NCI-H2029 treated with DMSO at 0.1 percent for 48 hours (cell line): Measurements from ENCODE around the gene ZNHIT1.
"Not testable (repeated sequence)": the region's sequence is repeated elsewhere in the genome, so short reads cannot be mapped to it uniquely, and the experiment has no call there.

ENCODE experiments used
- DNase-seq: peaks from one replicate; lab custom pipeline; 2025; lab: John Stamatoyannopoulos, UW

The ZNHIT1 gene

DNA sequence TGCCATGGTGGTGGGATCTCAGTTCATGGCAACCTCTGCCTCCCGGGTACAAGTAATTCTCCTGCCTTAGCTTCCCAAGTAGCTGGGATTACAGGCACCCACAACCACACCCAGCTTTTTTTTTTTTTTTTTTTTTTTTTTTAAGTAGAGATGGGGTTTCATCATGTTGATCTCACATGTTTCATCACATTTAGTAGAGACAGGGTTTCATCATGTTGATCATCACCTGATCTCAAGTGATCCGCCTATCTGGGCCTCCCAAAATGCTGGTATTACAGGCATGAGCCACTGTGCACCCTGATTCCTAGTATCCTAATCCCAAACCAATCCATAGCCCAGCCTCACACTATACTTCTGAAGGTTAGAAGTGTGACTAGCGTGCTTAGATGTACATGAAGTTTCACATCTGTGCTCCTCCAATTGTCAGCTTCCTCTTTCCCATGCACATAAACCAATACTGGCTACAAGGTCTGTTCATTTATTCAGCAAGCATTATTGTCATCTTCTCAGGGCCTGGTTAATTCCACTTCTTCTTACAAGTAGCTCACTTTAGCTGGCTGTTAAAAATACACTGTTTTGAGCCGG is 31.0 kb upstream of the ZNHIT1 start:
- no peak for DNase-seq

DNA sequence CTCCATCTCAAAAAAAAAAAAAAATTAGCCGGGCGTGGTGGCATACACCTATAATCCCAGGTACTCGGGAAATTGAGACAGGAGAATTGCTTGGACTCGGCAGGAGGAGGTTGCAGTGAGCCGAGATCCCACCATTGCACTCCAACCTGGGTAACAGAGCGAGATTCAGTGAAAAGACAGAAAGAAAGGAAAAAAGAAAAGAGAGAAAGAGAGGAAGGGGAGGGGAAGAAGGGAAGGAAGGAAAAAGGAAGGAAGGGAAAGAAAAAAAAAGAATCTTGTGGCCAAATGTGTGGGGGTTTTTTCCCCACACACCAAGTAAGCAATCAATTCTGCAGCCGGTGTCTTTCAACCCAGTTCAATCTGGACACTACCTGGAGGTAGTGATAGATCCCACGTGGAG is 28.9 kb upstream of the ZNHIT1 start:
- no peak for DNase-seq

DNA sequence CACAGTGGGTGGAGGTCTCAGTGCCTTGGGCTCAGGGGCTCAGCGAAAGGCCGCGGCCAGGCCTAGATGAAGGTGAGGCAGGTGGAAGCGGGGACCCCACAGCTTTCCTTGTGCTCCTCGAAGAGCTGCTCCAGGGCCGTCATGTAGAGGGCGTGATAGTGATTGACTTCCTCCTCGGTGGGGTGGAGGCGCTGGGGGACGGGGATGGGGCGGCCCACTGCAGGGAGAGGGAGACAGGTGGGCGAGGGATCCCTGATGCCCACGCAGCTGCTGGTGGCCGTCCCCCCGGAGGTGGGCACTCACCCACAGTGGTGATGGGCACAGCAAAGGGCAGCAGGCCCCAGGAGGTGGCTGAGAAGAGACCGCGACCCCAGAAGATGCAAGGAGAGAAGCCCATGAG is 22.1 kb upstream of the ZNHIT1 start:
- DNase-seq, result no peak

DNA sequence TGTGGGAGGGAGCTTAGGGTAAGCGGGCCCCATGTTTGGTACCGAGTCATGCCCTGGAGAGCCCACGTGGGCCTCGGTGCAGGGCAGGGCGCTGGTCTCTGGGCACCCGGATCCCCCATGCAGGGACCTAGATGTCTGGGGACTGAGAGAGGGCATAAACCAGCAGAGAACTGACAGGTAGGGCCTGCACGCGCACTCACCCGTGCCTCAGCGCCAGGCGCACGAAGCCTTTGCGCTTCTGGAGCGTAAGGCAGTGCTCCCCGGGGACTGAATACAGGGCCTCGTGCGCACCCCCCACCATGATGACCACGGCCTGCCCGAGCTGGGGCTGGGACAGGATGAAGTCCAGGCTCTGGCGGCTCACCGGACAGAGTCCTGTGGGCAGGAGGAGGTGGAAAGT is 20.0 kb upstream of the ZNHIT1 start:
- no peak for DNase-seq

DNA sequence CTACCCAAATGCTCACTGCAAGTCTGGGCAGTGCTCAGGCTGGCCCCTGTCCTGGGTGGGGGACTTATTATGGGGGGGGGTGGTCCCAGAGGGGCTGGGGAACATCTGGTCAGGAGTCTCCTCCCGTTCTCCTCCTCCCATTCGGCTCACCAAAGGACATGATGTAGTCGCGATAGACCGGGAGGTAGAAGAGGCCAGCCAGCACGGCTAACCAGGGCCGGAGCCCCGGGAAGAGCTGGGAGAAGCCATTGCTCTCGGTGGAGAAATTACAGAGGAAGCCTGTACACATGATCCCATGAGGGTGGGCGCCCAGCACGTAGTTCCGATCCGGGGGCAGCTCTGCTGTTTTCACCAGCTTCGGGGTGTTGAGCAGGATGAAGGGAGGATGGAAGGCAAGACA is 19.5 kb upstream of the ZNHIT1 start:
- DNase-seq, result no peak

DNA sequence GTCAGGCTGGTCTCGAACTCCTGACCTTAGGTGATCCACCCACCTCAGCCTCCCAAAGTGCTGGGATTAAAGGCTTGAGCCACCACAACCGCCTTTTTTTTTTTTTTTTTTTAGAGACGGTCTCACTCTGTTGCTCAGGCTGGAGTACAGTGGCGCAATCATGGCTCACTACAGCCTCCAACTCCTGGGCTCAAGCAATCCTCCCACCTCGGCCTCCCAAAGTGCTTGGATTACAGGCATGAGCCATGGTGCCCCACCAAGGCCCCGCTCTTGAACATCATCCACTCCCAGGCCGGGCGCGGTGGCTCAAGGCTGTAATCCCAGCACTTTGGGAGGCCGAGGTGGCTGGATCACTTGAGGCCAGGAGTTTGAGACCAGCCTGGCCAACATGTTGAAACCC is 18.4 kb upstream of the ZNHIT1 start:
- DNase-seq, result not testable (repeated sequence)

DNA sequence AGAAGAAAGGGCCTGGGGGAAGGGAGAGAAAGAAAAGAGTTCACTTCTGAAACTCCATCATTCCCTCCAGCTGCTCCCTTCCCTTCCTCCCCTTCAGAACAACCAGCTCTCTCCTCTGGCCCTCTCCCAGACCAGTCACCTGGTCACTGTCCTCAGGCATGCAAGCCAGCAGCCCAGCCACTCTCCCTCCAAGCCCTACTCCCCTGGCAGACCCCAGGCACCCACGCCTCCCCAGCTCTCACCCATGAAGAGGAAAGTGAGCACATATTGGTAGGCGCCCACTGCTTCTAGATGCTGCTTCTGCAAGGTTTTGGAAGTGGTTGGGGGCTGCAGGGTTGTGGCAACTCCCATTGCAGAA is 17.5 kb upstream of the ZNHIT1 start:
- no peak for DNase-seq

DNA sequence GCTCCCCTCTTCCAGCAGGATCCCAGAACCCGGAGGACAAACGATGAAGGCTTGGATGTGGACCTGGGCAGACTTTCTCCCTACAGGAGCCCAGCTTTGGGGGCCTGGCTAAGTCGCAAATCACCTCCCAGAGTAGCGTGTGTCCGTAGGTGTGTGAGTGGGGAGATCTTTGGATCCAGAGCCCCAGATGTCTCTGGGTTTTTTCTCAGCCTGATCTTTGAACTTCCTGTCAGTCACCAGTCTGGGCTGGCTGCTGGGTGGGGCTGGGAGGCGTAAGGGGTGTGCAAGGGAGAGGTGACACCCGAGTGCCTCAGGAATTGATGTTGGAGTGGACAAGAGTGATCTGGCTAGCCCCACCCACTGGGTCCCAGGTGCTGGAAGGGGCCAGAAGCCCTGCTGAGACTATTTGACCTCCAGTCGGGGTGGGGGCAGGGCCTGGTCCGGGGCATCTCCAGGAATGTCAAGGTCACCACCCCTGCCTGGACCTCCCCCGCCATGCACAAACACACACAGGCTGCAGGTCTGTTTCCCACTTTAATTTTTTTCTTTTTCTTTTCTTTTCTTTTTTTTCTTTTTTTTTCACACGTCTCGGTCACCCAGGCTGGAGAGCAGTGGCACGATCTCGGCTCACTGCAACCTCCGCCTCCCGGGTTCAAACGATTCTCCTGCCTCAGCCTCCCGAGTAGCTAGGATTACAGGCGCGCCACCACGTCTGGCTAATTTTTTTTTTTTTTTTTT is 16.9 kb upstream of the ZNHIT1 start, which contains the start of gene MOGAT3:
TSS of gene MOGAT3 (minus strand) at position 175 of the 738 bp plus-strand sequence. CDS start 182 bp downstream, outside the sequence.
- no peak for DNase-seq

DNA sequence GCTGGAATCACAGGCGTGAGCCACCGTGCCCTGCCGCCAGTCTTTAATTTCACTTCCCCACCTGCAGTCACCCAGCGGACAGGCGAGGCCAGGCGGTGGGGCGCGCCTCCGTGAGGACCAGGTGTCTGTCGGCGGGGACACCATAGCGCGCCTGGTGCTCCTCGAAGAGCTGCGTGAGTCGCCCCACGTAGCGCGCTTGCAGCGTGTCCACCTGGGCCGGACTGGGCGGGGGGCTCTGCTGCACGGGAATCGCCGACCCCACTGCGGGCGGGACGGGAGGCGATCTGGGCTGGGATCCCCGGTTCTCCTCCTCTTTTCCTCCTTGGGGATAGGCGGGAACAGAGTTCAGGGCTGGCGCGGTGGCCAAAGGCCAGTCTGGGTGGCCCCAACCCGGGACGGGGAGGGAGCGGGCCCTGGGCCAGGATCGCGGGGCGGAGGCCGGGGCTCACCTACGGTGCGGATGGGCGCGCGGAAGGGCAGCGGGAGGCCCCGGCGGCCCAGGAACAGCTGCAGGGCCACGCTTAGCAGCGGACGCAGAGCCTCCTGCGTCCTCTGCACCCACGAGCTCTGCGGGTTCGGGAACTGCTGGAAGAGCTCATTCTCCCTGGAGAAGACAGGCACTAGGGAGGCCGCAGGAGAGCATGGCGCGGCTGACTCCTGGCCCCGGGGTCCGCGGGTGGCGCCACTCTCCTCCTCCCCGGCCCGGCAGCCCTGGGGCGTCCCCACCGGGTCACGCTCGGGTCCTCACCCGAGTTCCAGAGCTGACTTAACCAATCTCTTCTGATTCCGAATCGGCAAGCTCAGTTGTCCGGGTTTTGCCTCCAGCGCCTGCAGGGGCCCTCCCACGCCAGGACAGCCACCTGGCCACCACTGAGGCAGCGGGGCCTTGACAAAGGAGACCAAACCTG is 16.0 kb upstream of the ZNHIT1 start:
- no peak for DNase-seq

DNA sequence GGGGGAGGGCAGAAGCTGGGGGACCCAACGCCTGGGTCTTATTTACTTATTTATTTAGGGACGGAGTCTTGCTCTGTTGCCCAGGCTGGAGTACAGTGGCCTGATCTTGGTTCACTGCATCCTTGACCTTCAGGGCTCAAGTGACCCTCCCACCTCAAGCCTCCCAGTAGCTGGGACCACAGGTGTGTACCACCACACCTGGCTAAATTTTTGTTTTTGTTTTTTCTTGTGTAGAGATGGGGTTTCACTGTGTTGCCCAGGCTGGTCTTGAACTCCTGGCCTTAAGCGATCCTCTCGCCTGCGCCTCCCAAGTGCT is 15.4 kb upstream of the ZNHIT1 start:
- DNase-seq, result no peak

DNA sequence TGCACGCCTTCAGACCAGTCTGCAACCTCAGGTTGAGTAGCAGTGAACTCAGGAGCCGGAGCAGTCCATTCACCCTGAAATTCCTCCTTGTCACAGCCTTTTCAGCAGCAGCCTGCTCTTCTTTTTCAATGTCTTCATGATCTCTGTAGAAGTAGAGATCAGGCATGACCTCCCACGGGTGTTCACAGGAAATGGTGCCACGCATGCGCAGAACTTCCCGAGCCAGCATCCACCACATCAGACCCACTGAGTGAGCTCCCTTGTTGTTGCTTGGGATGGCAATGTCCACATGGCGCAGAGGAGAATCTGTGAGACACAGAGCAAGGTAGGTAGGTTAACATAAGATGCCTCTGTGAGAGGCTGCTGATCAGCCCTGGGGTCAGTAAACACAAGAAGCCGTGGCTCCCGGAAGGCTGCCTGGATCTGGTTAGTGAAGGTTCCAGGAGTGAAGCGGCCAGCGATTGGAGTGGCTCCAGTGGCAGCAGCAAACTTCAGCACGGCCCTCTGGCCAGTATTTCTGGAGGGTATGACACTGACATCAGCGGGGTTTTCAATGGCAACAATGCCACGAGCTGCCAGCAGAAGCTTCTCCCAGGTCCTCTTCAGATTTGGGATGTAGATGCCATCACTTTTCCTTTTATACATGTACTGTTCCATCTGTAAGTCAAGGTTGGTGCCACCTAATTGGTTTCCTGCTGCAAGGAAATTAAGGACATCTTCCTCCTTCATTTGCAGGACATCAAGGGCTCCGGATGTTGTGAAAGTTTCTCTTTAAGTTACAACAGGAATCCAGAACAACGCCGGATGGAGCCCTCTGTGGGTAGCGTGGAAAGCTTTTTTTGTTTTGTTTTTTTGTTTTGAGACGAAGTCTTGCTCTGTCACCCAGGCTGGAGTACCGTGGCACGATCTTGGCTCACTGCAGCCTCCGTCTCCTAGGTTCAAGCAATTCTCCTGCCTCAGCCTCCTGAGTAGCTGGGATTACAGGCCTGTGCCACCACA is 13.9 kb upstream of the ZNHIT1 start:
- not testable (repeated sequence) for DNase-seq

DNA sequence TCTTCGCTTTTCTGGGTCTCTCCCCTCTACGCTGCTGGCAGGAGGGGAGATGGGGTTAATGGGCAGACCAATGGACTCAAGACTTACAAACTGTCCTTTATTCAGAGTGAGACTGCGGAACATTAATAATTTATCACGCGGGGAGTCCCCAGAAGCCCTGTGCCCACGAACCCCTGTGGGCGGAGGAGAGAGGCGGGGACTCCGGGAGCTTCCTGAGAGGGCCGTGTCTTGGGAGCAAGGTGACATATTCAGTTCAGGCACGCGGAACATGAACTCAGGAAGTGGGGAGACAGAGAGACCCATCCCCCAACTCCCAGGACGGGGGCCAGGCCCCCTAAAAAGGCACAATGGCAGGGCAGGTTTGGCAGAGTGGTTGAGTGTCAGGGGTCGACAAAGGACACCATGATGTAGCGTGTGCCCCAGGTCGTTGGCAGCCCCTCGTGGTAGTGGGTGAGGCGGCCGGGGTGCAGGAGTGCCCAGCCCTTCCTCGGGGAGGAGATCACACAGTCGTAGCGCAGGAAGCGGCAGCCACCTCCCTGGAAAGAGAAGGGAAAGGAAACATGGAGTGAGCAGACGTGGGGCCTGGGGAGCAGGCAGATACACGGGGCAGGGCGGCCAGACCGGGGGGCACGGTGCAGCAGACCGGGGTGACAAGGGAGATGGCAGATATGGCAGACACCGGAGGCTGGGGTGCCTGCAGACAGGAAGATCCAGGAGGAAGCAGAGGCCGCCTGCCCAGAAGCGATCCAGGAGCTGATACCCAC is 11.9 kb upstream of the ZNHIT1 start:
- DNase-seq, result no peak

DNA sequence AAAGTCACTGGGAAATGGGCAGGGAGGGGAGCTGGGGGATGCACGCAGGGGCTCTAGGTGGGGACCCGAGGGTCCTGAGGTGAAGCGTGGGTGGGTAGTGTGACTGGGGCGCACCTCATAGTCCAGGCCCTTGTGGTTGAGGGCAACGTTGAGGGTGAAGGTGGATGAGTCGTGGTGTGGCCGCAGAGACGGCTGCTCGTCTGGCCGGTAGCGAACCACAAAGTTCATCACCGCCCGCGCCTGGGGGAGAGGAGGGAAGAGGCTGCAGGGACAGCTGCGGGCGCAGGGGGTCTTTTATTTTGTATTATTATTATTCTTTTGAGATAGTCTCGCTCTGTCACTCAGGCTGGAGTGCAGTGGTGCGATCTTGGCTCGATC is 11.3 kb upstream of the ZNHIT1 start:
- no peak for DNase-seq

DNA sequence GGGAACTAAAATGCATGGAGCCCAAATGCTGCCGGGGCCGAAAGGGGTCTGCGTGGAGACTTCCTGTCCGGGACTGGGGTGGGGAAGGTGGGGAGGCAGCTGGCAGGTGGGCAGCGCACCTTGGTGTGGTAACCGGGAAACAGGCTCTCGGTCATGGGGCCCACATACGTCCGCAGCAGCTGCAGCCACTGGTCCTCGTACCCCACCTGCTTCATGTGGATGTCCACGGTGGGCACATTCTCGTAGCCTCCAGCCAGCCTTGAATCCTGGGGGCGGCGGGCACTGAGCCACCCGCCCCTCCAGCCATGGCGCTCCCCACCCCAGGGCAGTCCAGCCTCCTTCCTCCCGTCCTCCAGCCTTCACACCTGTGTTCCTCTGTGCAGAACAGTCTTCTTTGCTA is 10.5 kb upstream of the ZNHIT1 start:
- DNase-seq, result no peak

DNA sequence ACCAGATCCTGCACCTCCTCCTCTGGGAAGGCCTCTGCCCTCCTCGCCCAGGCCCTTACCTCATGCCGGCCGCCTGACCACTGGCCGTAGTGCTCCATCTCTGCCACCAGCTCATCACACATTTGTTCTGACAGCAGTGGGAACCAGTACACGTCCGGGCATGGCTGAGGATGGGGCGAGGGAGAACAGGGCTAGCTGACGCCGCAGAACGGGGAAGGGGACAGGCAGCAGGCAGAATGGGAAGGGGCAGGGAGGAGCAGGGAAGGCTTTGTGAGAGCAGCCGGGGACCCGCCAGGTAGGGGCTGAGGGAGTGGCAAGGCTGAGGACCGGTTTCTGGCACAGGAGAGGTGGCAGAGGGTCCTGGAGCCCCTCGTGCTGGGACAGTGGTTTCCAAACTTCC is 9.2 kb upstream of the ZNHIT1 start:
- no peak for DNase-seq

DNA sequence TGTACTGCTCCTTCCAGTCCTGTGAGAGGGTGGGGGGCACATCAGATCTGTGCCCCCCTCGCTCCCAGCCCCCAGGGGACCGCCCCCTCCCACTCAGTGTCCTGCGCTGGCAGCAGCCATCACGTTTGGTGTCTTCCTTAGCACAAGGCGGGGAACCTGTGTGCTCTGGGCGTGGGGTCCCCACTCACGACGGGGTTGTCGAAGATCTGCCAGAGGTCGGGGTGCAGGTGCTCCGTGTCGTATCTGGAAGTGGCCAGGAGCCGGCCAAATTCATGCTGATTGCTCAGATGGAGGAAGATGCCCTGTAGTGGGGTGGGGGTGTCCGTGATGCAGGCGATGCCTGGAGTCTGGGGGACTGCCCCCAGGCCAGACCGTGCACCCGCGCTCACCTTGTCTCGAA is 7.8 kb upstream of the ZNHIT1 start:
- no peak for DNase-seq

DNA sequence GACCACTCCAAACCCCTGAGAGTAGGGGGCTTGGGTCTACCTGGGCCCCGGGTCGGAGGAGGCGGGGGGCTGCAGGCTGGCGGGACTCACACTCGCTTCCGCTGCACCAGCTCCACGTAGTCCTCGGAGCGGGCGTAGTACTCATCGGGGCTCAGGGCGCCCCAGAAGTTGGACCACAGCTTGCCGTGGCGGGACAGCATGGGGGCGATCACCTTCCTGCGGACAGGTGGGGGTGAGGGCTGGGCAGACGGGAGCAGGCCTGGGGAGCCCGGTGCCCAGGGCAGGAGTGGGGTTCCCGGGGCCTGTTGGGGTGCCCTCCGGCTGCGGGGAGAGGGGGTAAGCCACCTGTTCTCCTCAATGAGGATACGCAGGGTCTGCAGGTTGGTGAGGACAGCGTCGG is 6.5 kb upstream of the ZNHIT1 start:
- DNase-seq, result no peak

DNA sequence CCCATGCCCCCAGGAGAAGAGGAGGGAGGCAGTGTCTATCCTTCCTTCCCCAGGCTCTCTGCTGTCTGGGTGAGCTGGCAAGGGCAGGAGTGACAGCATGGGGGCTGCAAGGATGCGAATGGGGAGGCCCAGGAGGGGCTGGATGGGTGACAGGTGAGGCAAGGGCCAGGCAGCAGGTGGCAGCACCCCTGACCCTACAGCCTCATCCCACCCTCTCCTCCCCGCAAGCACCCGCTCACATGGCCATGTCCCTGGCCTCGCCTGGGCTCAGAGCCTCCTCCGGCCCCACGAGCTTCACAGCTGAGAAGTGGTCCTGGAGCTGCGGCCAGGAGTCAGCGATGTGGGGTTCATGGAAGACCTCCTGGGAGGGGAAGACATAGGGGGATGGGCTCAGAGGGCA is 6.0 kb upstream of the ZNHIT1 start:
- no peak for DNase-seq

DNA sequence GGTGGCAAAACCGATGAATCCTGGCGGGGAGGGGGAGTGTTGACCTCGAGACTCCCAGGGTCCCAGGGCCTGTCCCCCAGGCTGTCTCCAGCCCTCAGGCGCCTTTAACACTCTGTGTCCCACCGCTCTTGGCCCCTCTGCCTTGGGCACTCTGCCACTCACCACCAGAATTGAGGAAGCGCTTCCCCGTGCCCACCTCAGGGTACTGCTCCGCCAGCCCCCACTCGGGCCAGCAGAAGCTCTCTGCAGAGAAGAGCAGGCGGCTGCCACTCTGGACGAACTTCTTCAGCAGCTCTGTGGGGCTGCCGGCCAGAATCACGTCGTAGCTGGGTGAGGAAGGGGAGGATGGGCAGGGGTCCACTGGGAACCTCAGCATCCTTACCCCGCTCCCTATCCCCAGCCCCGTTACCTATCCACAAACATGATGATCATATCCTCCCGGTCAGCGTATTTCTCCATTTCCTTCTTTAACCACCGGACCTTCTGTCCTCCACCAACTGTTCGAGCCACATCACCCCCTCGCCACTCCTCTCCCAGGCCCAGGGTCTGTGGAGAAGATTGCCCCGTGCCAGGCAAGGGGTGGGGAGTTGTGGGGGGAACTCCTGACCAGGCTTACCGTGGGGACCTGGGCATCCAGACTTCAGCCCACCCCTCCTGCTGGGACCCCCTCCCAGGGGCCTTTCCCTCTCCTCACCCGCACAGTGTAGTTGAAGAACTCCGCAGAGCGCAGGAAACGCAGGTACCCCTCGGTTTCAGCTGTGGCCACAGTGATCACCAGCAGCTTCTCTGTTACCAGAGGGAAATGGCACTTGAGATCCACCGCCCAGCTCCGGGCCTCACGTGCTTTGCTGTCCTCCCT is 1.7 kb upstream of the ZNHIT1 start:
- no peak for DNase-seq

DNA sequence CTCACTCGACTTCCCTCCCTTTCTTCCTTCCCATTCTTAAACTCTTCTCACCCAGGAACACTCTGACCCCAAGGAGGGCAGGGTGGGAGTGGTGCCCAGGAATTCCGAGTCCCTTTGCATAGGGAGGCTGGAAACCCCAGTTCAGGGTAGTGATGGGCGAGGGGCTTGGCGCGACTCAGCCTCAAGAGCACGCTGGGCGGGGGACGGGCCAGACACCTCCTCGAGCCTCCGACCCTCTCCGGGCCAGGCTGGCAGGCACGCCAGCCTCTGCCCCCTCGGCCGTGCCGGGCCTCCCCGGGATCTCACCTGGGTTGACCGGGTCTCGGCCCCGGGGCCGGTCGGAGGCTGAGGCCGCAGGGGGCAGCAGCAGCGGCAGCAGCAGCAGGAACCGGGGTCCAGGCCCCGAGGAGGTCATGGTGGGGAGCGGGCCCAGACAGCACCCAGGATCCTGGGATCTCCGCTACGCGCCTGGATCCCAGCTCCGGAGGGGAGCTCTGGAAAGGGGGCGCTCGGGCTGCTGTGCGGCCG is 1.0 kb upstream of the ZNHIT1 start:
- no peak for DNase-seq
